ENCODE data around the gene HTT. TPM values are rescaled to one million over a fixed set of nuclear protein-coding genes. Genes with fewer than 3 reads are reported as not detected.

HTT gene
- total RNA-seq, 3 donors from 2014 or later (not counting 1 experiment from before 2014, with no cell fraction given) = 132 to 175 (median 165) TPM

GRCh38 chr4:3236326-3236878 lies 161.9 kb downstream of the HTT start:
- 81% methylated on average over 8 of the region's 9 CpGs for WGBS (ENCODE audit: insufficient coverage)
- no peaks in the 10 kb centered on the region for H3K4me1 ChIP-seq (ENCODE audit: control insufficient read depth, insufficient read depth, low read length)
- H3K27ac ChIP-seq (ENCODE audit: low read length) = no peak overlapping the region
- H3K4me3 ChIP-seq (ENCODE audit: low read length) = no peak overlapping the region
- no peak for ATAC-seq
- Mint-ChIP-seq H3K4me1 (no peaks in the 10 kb centered on the region), H3K4me3 (no peak overlapping the region), H3K27me3 (ENCODE audit: low read depth in 2 of 2) (no peaks in the 10 kb centered on the region), H3K9me3 (no peaks in the 10 kb centered on the region), H3K36me3 (no peaks in the 10 kb centered on the region), H3K27ac (no peak overlapping the region)
- no peaks in the 10 kb centered on the region for H3K27me3 ChIP-seq (ENCODE audit: control insufficient read depth, insufficient read depth, low read length)
- DNase-seq = no peak
- intact Hi-C loops (cut with micrococcal nuclease) = no loop called here
- H3K36me3 ChIP-seq (ENCODE audit: control insufficient read depth, insufficient read depth, low read length) = peaks cover 88% of the 10 kb centered on the region
- no peaks in the 10 kb centered on the region for H3K9me3 ChIP-seq (ENCODE audit: control insufficient read depth, insufficient read depth, low read length)
- TF ChIP-seq CTCF (IDR thresholded peaks at IDR 0.05) = no peak

GRCh38 chr4:3237266-3237665 lies 162.8 kb downstream of the HTT start:
- no peak for TF ChIP-seq CTCF (IDR thresholded peaks at IDR 0.05)
- no peaks in the 10 kb centered on the region for H3K27me3 ChIP-seq (ENCODE audit: control insufficient read depth, insufficient read depth, low read length)
- no peak overlapping the region for H3K27ac ChIP-seq (ENCODE audit: low read length)
- no peaks in the 10 kb centered on the region for H3K4me1 Mint-ChIP-seq
- no peak overlapping the region for H3K4me3 ChIP-seq (ENCODE audit: low read length)
- no peaks in the 10 kb centered on the region for H3K4me1 ChIP-seq (ENCODE audit: control insufficient read depth, insufficient read depth, low read length)
- no peaks in the 10 kb centered on the region for H3K9me3 ChIP-seq (ENCODE audit: control insufficient read depth, insufficient read depth, low read length)
- 96% methylated on average over 19 of the region's 19 CpGs for WGBS (ENCODE audit: insufficient coverage)
- intact Hi-C loops (cut with micrococcal nuclease) = no loop called here
- H3K36me3 Mint-ChIP-seq = no peaks in the 10 kb centered on the region
- no peak overlapping the region for H3K4me3 Mint-ChIP-seq
- H3K36me3 ChIP-seq (ENCODE audit: control insufficient read depth, insufficient read depth, low read length) = peaks cover 81% of the 10 kb centered on the region
- DNase-seq (no peak), ATAC-seq (no peak)
- H3K27ac Mint-ChIP-seq = no peak overlapping the region
- no peaks in the 10 kb centered on the region for H3K9me3 Mint-ChIP-seq
- H3K27me3 Mint-ChIP-seq (ENCODE audit: low read depth in 2 of 2) = no peaks in the 10 kb centered on the region

GRCh38 chr4:3237712-3238560 lies 163.5 kb downstream of the HTT start:
- no peak for TF ChIP-seq CTCF (IDR thresholded peaks at IDR 0.05)
- Histone ChIP-seq H3K4me1 (ENCODE audit: control insufficient read depth, insufficient read depth, low read length) (no peaks in the 10 kb centered on the region), H3K27me3 (ENCODE audit: control insufficient read depth, insufficient read depth, low read length) (no peaks in the 10 kb centered on the region), H3K36me3 (ENCODE audit: control insufficient read depth, insufficient read depth, low read length) (peaks cover 74% of the 10 kb centered on the region), H3K4me3 (ENCODE audit: low read length) (no peak overlapping the region), H3K27ac (ENCODE audit: low read length) (no peak overlapping the region), H3K9me3 (ENCODE audit: control insufficient read depth, insufficient read depth, low read length) (no peaks in the 10 kb centered on the region)
- 91% methylated on average over 25 of the region's 26 CpGs for WGBS (ENCODE audit: insufficient coverage)
- no peak overlapping the region for H3K4me3 Mint-ChIP-seq
- H3K27me3 Mint-ChIP-seq (ENCODE audit: low read depth in 2 of 2) = no peaks in the 10 kb centered on the region
- H3K27ac Mint-ChIP-seq = no peak overlapping the region
- intact Hi-C loops (cut with micrococcal nuclease) = no loop called here
- no peaks in the 10 kb centered on the region for H3K4me1 Mint-ChIP-seq
- no peak for DNase-seq
- no peaks in the 10 kb centered on the region for H3K36me3 Mint-ChIP-seq
- no peak for ATAC-seq
- no peaks in the 10 kb centered on the region for H3K9me3 Mint-ChIP-seq
